Measurements from ENCODE around the gene CARS1.

CARS1 gene

DNA sequence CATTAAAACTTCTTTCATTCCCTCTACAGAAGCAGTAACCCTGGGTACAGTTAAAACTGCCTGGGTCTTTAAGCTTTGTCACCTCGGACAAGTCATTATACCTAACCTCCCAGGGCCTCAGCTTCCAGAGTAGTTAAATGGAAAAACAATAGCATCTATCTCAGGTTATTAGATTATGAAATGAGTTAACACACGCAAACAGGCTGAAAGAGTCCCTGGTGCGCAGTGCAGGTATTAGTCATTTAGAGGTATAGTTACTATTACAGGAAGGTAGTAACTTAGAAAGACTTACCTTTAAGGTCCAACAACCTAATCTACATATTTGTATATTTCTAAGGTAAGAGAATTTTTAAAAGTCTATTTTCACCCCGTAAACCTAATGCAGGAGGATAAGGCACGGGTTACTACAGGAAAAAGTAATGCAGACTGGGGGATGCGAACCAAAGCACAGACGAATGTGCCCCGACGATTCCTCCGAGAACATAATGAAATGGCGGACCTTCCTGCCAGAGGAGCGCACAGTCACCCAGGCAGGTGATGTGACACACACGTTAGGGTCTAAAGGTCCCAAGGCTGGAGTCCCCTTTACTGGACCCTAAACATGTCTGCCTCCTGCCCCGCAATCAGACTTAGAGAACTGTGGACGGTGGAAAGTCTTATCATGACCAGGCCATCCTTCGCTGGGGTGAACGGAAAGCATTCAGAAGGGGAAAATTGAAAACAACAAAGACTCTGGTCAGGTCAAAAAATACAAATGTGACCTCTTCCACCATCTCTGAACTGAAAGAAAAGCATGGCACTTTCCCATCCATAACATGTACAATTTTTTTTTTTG lies 66.4 kb downstream of the CARS1 start:
- DNase-seq, result peak; percentile 65 to 70

- no peak for DNase-seq
These were observed 67.7 kb downstream of the CARS1 start for GRCh38 chr11:2989551-2989950.

- no peak for DNase-seq
These were observed 68.2 kb downstream of the CARS1 start for GRCh38 chr11:2989006-2989405.

DNA sequence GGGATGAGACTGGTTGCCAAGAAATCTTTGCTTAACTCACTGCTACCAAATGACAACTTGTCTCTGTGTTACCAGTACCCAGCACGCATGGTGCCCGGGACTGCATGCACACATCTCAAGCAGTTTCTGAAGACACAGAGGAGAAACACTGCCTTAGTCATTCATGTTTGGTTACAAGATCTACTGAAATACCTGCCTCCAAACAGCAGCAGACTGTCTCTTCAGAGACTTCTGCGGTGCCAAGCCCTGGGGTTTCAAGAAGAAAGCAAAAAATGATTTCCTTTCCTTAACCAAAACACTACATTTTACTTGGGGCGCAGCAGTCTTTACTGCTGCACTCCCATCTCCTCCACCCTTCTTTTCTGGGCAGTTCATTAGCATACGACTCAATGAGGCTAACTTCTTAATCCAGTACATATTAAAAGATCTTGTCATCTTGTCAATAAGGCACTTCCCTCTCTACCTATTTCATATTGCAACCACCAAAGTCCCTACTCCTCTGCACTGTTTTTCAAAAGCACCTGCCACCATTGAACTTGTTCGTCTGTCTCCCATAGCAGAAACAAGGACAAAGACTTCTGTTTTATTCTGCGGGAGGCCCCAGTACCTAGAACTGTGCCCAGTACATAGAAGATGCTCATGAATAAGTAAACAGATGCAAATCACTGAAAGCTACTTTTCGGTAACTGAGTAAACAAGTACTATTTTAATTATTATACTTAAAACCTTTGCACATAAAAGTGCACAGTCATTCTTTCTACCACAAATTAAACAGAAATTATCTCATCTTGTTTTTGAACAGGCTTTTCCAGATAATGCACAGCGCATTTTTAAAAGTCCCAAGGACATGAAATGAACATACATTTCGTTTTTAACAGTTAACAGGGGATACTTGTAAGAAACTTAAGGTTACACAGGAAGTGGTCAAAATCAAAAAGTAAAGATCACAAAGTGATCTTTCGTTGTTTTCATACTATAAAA lies 69.1 kb downstream of the CARS1 start:
- peak; percentile 58 to 60 for DNase-seq

DNA sequence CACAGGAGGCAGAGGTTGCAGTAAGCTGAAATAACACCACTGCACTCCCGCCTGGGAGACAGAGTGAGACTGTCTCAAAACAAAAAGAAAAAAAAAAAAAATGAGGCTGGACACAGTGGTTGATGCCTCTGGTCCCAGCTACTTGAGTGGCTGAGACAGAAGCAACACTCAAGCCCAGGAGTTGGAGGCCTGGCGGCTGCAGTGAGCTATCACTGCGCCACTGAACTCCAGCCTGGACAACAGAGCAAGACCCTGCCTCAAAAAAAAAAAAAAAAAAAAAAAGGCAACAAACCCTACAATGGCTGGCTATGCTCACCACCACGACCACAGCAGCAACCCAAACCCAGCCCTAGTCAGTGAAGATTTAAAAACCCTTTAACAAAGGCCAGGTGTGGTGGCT lies 73.3 kb downstream of the CARS1 start:
- DNase-seq, result no peak

DNA sequence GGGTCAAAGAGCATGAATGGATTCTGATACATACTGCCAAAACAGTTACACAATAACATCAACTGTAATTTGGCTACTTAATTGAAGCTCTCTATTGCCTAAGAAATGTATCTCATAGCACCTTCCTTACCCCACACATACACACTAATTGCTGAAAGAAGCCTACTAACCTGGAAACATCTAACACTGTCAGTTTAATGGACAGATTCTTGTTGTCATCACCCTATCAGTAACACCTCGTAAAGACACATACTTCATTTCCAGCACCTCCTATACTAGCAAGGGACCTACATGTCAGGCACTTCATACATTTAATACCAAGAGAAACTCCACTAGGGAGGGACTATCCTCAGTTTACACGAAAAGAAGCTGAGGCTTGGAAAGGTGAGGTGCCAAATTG lies 75.0 kb downstream of the CARS1 start:
- DNase-seq, result no peak

GRCh38 chr11:2981130-2981529 lies 76.1 kb downstream of the CARS1 start:
- no peak for DNase-seq

DNA sequence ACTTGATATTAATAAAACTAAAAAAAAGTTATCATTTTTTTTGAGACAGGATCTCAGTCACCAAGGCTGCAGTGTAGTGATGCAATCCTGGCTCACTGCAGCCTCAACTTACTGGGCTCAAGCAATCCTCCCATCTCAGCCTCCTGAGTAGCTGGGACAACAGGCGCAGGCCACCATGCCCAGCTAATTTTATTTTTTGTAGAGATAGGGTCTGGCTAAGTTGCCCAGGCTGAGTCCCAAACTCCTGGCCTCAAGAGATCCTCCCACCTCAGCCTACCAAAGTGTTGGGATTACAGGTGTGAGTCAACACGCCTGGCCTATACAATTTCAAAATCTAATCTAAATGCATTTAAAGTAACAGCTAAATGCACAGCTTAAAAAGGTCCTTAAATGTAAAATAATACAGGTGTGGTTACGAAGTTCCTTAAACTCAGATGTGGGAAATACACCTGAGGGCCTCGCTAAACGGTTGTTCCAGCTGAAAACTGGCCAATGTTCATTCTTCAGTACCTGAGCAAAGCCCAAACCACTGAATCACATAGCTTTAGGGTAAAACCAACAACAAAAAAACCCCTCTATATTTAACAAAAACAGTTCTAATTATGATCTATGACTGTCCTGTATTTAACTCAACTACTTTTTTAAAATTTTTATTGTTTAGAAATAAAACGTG lies 76.9 kb downstream of the CARS1 start:
- DNase-seq, result no peak

GRCh38 chr11:2977113-2977512 lies 80.1 kb downstream of the CARS1 start:
- no peak for DNase-seq

- DNase-seq, result peak in 1 of 2 experiments; percentile 11
These were observed 80.7 kb downstream of the CARS1 start for GRCh38 chr11:2976294-2977063.

DNA sequence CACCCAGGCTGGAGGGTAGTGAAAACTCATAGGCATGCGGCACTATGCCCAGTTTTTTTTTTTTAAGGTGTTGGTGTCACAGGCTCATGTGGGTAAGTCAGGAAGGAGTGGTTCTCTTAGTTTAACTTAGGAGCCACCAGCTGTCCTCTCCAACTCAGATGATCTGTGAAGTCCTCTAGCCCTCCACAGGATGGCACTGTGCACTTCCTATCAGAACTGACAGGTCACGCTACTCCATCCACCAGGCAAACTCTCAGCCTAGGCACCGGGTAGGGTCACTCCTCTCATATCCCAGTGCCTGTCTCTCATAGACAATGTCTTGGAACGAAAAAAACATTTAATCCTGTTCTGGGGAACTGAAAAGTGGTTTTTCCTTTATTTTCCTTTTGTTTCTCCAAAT lies 81.6 kb downstream of the CARS1 start:
- DNase-seq, result peak in 1 of 2 experiments; percentile 47

GRCh38 chr11:2974272-2974671 lies 83.0 kb downstream of the CARS1 start:
- no peak for DNase-seq

DNA sequence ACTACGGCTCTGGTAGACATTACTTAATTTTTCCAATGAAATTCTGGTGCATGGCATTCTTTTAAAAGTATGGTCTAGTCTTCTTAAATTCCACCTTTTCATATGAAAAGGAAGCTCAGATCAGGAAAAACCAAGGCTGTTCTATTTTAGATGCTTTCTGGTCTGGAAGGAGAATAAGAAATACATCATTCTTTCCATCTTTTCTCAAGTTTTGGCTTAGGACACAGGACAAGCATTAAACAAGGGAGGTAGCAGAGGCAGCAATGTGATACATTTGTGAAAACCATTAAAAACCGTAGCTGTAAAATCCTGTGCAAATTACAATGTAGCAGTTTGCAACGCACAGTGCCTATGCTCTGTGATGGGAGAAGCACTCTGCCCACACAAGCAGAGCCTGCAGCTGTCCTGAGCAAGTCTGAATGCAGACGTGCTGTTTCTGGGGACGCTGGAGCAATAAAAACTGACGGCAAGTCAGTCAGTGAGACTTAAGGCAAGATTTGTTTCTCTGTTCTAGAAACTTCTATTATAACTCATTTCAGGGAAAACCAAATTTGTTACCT lies 88.8 kb downstream of the CARS1 start:
- DNase-seq, result no peak

- DNase-seq, result no peak
These were observed 92.4 kb downstream of the CARS1 start for GRCh38 chr11:2964782-2965181.

GRCh38 chr11:2963761-2964160 lies 93.5 kb downstream of the CARS1 start:
- DNase-seq, result no peak

GRCh38 chr11:2963112-2963754 lies 94.0 kb downstream of the CARS1 start:
- no peak for DNase-seq

GRCh38 chr11:2961080-2961479 lies 96.1 kb downstream of the CARS1 start:
- no peak for DNase-seq

DNA sequence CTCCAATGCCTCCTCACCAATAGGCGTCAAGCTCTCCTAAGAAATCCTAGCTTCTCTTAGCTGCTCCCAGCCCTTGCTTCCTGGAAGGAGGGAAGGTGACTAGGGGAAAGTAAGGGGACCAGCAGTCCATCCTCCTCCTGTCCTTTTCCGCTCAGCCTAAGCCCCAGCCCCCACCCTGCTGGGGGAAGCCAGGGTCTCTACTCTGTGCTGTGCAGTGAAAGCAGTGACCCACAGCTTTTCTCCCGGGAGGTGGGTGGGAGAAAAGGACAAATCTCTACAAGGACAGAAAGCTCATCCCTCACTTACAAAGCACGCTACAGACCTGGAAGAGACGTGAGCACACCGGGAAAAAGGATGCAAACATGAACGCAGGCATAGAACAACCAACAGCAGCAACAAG lies 97.1 kb downstream of the CARS1 start:
- DNase-seq, result no peak

GRCh38 chr11:2958251-2958650 lies 99.0 kb downstream of the CARS1 start:
- no peak for DNase-seq

DNA sequence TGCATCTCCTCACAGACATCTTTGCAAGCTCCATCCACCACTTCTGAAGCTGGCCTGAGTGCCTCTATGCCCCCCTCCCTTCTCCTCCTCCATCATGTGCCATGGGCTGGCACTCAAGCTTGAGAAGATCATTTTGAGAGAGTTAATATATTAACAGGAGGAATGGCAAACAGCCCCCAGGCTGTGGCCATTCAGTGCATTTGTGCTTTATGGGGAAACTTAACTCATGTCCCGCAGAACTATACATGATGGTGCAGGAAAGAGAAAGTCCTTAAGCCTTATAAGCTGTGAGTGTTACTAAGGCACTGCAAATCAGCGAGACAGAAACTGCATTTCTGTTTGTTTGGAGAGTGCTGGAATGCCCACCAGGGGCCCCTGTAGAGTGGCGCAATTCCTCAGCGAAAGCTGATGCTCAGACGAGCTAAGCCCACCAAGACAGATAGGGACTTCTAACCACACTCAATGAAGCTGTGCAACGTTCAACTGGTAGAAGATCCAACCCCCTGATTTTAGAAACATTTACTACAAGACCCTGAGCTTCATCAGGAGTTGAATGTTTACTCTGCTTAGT lies 101.2 kb downstream of the CARS1 start:
- DNase-seq, result no peak

GRCh38 chr11:2954263-2954662 lies 103.0 kb downstream of the CARS1 start:
- no peak for DNase-seq

All from activated T-cell treated with anti-CD3 and anti-CD28 coated beads, Interleukin-2, amount 50 U/mL, for 48 hours (primary cell).